Activated T-cell treated with anti-CD3 and anti-CD28 coated beads for 24 hours (primary cell): ENCODE measurements around the gene DCTN2.

Experiments used
- DNase-seq: peaks from one replicate; pipeline ENCODE4 v3.0.0-alpha.2; 2020; ENCODE audit warnings: low read depth

Gene DCTN2

DNA sequence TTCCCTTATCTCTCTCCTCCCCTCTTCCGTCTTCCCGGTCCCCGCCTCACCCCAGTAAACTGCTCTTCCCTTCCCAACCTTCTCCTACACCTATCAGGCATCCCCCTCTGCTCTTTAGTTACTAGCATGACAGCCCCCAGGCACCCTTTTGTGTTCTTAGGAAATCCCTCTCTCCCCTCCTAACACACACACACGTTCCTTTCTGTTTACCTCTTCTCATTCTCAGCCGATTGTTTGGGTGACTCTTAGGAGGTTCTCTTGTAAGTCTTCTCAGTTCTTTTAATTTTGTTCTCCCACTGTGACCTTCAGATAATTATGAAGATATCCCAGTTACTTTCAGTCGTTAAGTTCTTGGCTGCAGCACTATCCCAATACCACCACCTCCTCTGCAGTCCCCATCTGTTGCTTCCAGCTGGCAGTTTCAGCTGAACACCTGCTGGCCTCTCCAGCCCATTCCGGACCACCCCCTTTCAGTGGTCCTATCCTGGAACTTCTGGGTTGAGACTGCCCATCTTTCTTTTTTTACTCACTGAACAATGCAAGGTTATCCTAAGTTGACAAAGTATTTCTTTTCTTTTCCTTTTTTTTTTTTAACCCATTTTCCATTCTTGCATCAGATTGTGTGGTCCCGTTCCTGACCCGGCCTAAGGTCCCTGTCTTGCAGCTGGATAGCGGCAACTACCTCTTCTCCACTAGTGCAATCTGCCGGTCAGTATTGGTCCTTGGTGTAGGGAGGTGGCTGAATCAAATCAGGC lies 58.4 kb downstream of the DCTN2 start:
- DNase-seq, result no peak

DNA sequence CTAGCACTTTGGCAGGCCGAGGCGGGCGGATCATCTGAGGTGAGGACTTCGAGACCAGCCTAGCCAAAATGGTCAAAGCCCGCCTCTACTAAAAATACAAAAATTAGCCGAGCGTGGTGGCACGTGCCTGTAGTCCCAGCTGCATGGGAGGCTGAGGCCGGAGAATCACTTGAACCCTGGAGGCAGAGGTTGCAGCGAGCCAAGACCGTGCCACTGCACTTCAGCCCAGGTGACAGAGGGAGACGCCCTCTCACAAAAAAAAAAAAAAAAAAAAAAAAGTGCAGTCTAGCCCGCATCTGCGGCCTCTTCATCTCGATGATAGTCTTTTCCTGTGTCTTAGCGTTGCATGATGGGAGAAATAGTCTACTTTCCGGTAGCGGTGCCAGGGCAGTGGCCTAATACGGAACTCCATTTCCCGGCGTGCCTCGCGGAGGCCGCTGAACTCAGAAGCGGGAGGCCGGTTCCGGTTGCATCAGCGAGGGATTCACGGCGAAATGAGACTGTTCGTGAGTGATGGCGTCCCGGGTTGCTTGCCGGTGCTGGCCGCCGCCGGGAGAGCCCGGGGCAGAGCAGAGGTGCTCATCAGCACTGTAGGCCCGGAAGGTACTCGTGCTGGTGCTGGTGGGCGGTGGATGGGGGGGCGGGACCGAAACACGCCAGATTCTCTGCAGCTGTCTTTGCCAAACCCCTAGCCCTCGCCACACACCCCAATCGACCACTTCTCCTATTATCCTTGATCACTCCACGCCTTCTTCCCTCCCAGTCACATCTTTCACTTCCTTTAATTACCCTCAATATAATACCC lies 59.2 kb downstream of the DCTN2 start, which contains the start of gene MARS1:
TSS of gene MARS1 (plus strand) at position 472 of the 805 bp plus-strand sequence. CDS start at position 495, 23 bp downstream.
- peak; percentile 90 for DNase-seq

DNA sequence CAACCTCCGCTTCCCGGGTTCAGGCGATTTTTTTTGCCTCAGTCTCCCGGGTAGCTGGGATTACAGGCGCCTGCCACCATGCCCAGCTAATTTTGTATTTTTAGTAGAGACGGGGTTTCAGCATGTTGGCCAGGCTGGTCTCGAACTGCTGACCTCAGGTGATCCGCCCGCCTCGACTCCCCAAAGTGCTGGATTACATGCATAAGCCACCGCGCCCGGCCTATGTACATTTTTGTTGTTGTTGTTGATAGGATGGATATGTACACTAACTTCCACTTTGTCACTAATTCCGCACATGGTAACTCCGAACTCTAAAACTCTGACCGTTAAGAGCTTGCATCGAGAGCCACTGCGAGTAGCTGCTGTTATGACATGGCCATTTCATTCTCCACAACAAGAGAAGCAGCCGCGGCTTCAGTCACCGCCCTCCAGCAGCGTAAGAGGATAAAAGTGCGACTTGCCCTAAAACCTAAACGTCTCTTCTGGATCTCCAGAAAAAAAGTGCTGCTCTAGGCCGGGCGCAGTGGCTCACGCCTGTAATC lies 59.9 kb downstream of the DCTN2 start:
- no peak for DNase-seq

DNA sequence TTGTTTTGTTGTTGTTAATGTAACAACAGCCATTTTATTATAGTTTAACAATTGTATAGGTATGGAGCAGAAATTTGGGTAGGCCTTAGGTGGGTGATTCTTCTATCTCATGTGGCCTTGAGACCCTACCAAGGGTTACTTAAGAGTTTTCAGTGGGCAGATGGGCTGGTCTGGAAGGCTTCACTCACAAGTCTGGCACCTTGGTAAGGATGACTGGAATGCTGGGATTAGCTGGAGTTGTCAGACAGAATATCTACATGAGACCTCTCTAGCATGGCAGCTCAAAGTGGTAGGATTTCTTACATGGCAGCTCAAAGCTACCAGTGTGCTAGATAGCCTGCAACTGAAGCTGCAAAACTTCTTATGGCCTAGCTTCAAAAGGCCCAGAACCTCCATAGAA lies 61.3 kb downstream of the DCTN2 start:
- no peak for DNase-seq

DNA sequence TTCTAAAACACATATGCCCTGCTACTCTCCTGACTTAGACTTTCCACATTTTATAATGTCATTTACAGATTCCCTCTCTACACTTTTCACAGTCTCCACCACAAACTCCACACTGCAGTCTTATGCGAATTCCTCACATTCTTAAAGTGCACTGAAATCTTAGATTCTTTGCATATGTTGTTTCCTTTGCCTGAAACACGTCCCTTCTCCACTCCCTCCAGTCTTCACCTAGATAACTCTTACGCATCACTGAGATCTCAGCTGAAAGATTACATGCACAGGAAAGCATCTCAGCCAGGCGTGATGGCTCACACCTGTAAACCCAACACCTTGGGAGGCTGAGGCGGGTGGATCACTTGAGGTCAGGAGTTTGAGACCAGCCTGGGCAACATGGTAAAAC lies 63.5 kb downstream of the DCTN2 start:
- no peak for DNase-seq

DNA sequence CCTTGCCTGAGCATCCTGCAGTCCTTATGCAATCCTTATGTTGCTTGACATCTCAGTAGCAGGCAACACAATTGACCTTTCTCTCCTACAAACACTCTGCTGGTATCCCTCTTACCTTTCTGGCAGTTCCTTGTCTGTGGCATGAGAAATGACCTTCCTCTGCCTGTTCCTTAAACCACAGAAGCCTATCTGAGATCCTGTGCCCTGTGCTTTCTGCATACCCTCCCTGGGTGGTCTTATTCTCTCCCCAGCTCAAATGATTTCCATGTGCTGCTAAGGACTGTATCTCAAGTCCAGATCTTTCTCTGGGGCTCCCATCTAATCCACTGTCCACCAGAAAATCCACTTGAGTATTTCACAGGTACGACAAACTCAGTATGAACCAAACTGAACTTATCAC lies 65.3 kb downstream of the DCTN2 start:
- no peak for DNase-seq
